Epithelial cell of proximal tubule (primary cell): ENCODE data around the gene ZNF518A. TPM values are rescaled to one million over a fixed set of nuclear protein-coding genes. Genes with fewer than 3 reads are reported as not detected.
A peak's percentile ranks its signal among the peaks of the same experiment; 100 is the strongest.

Source experiments
- DNase-seq: peaks from one replicate; pipeline ENCODE4 v3.0.0-alpha.2; 2011; ENCODE audit warnings: low read depth
- H3K4me3 ChIP-seq: 2 replicates; pipeline ENCODE4 v1.5.1; 2011; ENCODE audit warnings: low read depth, mild to moderate bottlenecking, low read length
- CTCF ChIP-seq: conservative IDR thresholded peaks from 2 replicates; pipeline ENCODE4 v1.5.1; 2012; ENCODE audit warnings: low read depth, mild to moderate bottlenecking, low read length
- total RNA-seq: library from RNA; depleted of rRNA; stranded (reverse); fragments of >200 nt; gene quantifications from 2 replicates; pipeline ENCODE4 v1.2.3, GENCODE V29; 2015

The ZNF518A gene
- total RNA-seq: 9.1 and 10.6 TPM in 2 replicates

GRCh38 chr10:96129387-96130325 is at the start of gene ZNF518A:
Gene ZNF518A (plus strand): TSS chr10:96130297. CDS start chr10:96156323, 26,026 bp downstream.
- TF ChIP-seq CTCF: no peak
- H3K4me3 ChIP-seq: peak within 1 kb of the TSS; percentile 77
- peak; percentile 91 for DNase-seq

DNA sequence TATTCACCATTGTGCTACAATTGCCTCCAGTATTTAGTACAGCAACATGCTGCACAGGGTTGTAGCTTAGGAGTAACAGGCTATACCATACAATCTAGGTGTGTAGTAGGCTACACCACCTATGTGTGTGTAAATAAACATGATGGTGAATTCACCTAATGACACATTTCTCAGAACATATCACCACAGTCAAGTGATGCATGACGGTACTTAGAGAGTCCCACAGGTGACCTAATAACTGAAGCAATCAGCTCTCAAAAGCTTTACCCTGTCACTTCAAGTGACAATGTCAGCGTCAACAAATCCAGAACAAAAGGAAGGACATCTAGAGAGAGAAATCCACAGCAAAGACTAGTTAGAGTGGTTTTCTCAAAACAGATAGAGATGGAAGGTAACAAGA is 47.9 kb upstream of the ZNF518A start:
- TF ChIP-seq CTCF: no peak
- DNase-seq: no peak
- H3K4me3 ChIP-seq: no peak overlapping the region

- no peak overlapping the region for H3K4me3 ChIP-seq
- no peak for DNase-seq
- no peak for TF ChIP-seq CTCF
Measured at GRCh38 chr10:96082748-96083147, 47.3 kb upstream of the ZNF518A start.

- peak; percentile 18 for DNase-seq
- H3K4me3 ChIP-seq: peak overlapping the region; percentile 70
- no peak for TF ChIP-seq CTCF
Measured at GRCh38 chr10:96089116-96089515, 41.0 kb upstream of the ZNF518A start.

GRCh38 chr10:96089670-96090462 is 40.2 kb upstream of the ZNF518A start:
- no peak for TF ChIP-seq CTCF
- peak; percentile 74 for DNase-seq
- peak overlapping the region; percentile 70 for H3K4me3 ChIP-seq

DNA sequence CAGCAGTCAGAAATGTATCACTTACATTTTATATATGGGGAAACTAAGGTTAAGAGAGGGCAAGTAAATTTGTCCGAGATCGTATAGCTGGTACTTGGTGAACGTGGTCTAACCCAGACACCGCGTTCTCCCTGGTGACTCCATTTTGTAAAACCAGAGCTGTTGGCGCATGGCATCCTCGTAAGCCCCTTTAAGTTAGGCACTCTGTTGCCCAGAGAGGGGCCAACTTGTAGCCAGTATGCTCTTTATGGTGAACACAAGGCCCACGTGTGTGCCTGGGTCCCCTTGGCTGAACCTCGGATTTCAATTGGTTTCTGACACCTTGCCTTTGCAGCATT is 39.7 kb upstream of the ZNF518A start:
- H3K4me3 ChIP-seq: peak overlapping the region; percentile 70
- TF ChIP-seq CTCF: no peak
- DNase-seq: no peak
